Stimulated activated CD4-positive, alpha-beta T cell treated with anti-CD3 and anti-CD28 coated beads, TNF-alpha, amount 100 ng/mL, for 48 hours (primary cell): ENCODE measurements around the gene IPO4.

ENCODE experiments used
- DNase-seq, 3 donors: peaks; one replicate each; pipeline ENCODE4 v3.0.0-alpha.2; 2020; ENCODE audit warnings: low read depth in 3 of 3

Gene IPO4

DNA sequence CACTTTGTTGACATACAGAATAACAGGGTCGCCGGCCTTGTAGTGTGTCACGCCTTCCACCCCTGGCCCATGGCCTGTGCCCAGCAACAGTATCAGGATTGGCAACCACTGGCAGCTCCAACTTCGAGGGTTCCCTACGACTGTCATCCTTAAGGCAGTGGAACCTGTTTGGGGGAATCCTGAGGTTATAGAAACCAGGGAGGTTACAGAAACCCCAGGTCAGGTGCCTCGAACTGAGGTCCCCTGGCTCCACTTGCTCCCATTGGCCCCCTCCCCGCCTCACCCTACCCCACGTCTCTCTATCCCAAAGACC lies 6.2 kb upstream of the IPO4 start:
- DNase-seq: no peak

DNA sequence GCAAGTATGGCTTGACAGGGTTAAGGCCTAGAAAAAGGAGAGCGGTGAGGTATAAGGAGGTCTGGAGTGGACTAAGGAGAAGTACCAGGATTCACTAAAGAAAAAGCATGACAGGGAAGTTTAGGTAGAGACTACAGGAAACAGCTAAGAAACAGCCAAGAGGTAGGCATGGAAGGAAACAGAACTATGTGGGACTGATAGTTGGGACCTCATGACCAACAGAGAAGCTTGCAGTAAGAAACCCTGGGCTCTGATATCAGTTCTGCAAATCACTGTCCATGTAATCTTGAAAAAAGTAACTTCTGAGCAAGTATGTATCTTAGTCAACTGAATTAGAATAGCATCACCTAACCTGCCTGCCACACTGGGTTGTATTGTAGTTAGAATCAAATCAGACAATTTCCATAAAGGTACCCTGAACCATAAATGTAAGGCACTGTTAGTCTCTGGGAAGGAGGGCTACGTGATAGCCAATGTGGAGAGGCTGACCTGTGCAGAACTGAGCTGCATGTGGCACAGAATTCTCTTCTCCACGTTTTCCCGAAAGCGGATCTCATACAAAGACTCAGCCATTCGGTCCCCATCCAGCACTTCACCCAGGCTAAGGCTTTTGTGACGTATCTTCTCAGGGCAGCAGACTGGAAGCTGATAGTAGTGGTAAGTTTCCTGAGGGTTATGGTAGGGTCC lies 5.7 kb upstream of the IPO4 start:
- DNase-seq: no peak

DNA sequence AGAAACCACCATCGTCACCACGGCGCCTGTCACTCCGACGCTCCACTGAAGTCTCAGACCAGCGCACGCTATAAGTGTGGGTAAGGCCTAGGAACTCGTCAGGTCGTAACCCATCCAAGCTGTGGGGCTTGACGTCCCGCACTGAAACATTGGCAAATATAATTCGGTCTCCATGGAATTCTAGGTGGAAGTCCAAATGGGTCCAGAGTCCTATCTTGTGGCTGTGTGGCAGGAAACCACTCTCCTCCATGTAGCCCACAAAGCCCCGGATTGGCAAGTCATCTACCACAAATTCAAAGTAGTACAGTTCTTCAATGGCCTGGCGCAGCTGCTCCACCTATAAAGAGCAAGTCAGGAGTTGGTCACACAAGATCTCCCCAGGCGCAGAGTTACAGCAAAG lies 4.3 kb upstream of the IPO4 start:
- no peak for DNase-seq

DNA sequence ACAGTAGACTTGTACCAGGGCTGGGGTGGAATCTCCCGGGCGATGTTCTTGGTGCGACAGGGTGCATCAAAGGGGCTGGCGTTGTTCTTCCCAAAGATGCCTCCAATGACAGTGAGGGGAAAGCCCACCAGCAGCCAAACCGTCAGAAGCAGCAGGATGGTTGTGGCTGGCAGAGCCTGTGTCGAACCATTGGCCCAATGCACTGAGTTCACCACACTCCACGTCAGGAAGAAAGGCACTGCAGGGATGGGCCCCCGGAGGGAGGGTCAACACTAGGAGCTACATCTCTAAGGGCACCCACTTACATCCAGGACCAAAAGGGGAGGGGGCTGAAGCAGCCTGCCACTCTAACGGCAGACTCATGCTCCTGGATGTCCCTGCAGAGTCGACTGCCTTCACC lies 1.8 kb upstream of the IPO4 start:
- DNase-seq: no peak

DNA sequence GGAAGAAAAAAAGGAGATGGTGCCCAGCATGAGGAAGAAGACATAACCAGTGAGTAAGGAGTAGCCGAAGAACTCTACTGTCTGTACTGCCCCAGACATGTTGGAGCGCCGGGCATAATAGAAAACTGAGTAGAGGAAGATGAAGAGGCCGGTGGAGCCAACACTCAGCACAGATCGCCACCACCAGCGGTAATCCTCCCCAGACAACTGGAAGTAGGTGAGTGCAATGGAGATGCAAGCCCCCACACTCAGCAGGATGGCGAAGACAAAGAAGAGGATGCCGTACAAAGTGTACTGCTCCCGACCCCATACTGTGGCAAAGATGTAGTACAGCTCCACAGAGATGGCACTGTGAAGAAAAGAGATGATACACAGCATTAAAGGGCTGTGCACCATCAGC lies 844 bp upstream of the IPO4 start:
- no peak for DNase-seq

DNA sequence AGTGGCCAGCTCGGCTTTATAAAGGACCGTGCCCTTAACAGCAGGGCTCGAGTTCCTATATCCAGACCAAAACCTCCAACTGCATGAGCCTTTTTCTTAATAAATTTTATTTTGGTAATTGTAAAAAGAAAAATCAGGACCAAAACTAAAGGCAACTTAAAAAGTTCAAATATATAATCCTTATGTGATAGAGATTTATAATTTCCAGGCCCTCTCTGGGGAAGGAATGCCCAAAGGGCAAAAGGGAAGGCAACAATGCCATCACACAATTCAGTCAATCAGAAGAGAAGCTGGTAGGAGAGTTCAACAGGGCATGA lies 401 bp upstream of the IPO4 start:
- DNase-seq: no peak

DNA sequence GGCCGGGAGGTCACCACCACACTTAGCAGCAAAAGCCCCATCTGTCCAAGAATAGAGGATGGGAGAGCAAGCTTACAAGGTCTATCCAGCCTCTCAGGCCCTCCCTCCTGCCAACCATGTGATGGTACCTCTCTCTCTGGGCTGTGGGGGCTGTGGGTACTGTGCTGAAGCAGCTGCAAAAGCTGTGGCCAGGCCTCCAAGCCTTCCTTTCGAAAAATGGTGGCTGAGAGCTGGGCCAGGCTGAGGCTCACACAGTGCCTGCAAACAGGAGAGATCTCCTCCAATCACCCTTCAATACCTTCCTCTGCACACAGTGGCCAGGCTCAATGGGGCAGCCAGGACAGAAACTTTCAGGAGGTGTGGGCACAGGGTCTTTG lies 1.1 kb downstream of the IPO4 start:
- no peak for DNase-seq

DNA sequence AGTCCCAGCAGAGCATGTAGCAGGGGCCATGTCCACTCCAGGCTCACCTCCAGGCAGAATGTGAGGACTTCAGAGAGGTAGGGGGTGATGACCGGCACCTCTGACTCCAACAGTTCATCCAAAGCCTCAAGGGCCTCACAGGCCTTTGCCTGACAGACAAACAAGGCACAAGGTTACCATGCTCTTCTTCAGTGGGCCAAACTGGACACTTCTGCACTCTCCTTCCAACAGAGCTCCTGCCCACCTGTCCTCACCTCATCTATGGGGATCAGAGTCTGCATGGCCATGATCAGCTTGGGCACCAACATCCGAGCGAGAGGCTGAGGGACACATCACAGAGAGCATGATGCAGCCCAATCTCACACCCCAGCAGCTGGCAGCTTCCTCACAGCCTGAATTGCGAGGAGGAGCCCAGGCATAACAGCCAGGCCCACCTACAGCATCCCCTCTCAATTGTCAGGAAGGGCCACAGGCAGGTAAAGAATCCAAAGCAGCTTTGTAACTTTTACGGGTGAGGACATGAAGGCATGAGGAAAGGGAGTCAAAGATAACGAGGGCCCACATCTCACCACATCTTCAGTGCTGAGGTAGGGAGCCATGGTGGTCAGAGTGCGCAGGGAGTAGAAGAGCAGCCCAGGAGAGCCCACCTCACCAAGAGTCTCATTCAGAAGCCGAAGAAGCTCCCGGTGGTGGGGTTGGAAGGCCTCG lies 1.6 kb downstream of the IPO4 start:
- no peak for DNase-seq

DNA sequence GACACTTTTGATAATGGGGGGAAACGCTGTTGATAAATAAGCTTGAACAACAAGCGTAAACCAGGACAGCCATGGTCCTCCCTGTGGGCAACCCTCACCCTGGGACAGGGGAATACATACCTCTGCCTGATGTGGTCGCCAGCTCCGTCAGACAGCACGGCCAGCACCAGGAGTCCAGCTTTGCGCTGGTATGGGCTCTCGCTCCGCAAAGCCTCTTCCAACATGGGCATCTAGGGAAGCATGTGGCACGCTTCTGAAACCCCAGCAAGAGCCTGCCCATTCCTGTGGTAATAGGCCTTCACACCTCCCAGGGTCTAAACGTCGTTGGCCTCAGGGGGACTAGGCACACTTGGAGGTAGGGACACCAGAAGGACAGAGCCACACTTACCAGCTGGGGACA lies 2.9 kb downstream of the IPO4 start:
- DNase-seq: no peak

DNA sequence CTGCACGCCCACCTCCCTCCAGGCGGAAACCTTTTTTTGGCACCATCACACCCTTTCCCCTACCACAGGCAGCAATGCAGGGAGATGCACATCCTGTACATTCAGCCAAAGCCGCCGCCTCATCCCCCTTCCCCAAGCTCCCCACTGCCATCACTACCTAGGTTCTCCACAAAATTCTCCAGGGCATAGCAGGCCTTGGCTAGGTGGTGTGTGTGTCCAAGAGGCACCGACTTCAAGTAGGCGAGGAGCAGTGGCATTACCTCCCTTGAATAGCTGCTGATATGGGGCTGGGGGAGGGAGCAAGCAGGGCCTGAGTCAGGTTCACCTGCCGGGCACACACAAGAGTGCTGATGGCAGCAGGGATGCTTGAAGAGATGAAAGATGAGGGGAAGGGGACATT lies 3.6 kb downstream of the IPO4 start:
- no peak for DNase-seq

DNA sequence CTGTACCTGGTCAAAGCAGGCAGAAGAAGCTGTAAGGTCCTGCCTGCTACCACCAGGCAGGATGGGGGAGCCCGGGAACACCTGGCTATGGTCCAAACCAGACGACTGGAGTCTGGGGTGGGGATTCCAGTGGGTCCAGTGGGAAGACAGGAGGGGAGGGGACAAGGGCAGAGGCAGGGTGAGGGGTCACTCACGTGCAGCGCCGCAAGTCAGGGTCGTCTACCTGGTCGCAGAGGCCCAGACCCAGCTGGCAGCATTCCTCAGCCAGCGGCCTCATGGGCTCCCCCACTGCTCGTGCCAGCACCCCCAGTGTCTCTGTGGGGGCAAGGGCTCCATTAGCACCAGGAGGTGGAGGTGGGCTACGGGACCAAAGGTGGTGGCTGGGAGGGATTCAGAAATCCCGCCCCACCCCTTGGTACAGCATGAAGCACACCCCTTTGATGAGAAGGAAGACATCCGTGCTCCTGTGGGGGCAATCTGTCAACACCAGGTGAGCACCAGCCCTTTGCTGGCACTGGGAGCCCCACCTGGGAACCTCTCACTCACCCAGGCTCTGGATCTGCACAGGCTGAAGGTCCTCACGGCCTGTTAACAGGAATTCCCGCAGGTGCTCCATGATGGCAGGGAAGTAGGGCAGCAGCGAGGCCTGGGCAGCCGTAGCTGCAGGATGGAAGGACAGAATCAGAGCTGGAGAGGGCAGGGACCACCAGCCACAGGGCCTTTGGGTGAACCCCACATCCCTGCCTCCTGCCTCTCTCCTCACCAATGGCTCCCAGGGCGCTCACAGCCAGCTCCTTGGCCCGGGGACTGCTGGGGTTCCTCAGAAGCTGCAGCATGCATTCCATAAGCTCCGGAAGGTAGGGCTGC lies 4.3 kb downstream of the IPO4 start:
- no peak for DNase-seq

DNA sequence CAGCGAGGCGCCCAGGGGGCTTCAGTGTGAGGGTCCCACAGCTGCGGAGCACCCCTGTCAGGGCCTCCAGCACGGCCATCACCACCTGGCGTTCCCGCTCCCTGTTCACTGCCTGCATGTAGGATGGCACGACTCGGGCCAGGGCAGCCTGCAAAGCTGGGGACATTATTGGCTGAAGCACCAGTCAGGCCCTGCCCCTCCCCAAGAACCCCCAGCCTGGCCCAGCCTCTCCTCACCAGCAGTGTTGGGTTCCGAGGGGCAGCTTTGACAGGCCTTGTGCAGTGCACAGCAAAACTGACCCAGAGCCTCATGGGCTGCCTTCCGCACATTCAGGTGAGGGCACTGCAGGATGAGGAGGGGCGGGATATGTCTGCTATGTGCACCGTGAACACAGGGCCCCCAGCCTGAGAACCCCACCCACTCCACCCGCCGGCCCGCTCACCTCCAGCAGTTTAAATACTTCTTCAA lies 5.6 kb downstream of the IPO4 start:
- DNase-seq: no peak

DNA sequence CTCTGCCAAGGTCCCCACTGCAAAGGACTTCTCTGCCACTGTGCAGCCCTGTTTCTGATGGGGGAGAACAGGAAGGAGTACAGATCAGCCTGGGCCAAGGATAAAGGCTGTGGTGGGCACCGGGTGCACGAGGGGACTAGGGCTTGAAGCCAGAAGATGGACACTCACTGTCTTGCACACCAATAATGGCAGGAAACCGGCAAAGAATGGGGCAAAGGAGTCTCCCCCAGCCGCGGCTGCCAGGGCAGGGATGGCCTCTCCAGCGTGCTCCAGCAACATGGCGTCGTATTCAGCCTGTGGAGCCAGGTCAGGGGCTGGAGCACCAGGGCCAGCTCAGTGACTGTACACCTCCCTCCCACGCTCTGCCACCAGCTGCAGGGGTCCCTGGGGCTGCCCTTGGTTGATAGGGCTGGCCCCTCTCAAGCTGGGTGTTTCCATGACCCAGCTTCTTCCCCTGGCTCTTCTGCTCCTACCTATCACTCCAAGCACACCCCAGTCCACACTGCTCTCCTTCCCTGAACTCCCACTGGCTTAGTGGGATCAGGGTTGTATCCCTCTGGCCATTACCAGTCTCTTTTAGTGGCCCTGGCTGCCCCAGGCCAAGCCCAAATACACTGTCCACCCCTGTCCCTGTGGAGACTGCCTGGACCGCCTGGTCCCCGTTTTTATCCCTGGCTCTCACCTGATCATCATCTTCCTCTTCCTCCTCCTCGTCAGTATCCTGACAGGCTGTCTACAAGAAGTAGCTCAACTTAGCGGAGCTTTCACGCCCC lies 6.3 kb downstream of the IPO4 start:
- no peak for DNase-seq

DNA sequence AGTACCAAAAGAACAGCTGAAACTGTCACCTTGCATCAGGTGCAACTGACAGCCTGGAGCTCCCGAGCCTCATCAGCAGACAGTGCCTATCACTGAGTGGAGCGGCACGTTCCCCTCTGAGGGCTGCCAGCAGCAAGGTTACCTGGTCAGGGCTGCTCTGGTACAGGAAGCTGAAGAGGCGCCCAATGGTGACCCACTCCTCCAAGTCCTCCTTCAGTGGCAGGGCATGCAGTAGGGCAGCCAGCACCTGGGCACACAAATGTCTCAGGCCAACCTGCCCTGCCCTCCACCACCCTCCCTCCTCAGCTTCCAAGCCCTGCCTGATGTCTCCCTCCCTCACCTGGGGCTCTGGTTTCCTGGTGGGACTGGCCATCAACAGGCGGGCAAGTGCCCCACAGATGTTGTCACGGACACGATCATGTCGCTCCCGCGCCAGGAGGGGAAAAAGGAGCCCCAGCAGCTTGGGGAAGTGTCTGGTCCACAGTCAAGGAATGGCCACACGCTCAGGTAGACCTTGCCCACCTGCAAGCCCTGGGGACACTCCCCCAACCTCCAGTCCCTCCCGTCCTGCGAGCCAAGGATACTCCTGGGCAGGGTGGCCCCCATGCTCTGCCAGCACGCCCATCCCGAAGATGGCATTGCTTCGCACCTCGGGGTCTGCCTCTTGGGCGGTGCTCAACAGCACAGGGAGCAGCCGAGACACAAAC lies 7.1 kb downstream of the IPO4 start:
- no peak for DNase-seq

DNA sequence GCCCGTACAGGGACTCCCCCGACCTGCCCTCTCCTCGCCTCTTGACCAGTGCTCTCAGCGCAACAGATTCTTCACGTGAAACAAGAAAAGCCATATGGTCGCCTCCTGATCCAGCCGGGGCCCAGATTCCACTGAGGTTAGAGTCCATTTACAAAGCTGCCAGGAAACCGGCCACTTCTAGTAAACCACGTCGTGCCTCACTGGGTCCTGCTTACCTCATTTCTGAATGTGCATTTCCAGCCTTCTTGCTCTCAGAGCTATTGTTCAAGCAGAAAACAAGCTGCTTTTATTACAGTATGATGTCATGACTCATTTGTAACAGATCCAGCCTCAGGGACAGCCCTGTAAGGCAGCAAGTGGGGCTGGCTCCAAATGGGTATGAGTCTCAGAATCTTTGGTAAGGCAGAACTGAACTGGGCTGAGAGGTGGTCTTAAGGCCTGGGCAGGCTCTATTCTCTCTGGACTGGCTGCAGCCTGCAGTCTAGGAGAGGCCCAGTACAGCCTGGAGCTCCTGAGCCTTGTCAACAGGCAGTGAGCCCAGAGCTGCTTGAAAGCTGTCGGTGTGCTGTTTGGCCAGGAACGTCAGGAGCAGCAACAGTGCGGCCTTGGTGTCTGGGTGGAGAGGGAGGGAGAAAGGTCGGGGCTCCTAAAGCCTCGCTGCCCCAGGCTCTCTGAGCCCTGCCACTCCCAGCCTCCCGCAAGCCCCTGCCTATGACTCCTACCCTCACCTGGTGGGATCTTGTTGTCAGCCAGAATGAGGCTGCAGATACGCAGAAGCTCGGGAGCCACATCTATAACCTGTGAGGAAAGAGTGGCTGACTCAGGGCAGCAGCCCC lies 8.4 kb downstream of the IPO4 start:
- DNase-seq: no peak

DNA sequence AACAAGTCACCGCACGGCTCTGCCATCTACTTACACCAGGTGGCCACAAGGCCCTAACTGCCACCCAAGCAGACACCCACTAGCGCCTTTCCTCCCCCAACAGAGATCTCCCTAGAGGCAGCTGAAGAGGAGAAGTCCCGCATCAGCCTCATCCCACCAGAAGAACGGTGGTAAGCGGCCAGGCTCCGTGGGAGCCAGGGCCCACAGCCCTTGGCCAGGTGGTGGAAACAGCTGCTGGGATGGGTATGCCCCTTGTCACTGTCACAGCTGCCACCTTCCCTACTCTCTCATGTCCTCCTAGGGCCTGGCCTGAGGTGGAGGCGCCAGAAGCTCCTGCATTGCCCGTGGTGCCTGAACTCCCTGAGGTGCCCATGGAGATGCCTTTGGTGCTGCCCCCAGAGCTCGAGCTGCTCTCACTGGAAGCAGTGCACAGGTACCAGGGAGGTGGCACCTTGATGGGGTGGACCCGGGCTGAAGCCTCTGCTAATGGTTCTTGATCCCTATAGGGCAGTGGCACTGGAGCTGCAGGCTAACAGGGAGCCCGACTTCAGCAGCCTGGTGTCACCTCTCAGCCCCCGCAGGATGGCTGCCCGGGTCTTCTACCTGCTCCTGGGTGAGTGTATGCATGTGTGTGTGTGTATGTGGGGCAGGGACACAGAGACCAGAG lies 9.2 kb downstream of the IPO4 start:
- DNase-seq: no peak

DNA sequence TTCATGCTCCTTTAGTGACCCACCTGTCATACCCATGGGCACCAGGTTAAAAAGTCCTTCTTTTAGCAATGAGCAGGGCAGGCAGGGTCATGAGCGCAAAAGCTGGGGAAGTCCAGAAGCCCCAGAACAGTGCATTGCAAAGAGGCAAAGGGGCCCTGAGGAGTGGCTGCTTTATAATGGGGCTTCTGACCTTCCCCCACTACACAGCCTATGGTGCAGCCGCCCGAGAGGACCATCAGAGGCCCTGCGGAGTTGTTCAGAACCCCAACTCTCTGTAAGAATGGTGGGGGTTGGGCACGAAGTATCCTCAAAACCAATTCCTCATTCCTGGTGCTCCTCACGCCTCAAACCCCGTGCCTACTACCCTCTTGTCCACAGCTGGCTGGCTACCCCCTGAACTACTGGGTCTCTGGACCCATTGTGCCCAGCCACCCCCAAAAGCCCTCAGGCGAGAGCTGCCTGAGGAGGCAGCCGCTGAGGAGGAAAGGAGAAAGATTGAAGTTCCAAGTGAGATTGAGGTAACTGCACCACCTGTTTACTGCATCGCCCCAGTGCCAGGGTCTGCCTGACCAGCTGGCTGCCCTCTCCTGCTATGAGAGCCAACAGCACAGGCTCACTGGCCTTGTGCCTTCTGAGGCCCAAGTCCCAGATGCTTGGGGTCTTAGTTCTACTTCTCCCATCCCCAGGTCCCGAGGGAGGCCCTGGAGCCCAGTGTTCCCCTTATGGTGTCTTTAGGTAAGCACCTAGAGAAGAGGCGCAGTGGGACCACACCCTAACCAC lies 10.0 kb downstream of the IPO4 start:
- DNase-seq: no peak

DNA sequence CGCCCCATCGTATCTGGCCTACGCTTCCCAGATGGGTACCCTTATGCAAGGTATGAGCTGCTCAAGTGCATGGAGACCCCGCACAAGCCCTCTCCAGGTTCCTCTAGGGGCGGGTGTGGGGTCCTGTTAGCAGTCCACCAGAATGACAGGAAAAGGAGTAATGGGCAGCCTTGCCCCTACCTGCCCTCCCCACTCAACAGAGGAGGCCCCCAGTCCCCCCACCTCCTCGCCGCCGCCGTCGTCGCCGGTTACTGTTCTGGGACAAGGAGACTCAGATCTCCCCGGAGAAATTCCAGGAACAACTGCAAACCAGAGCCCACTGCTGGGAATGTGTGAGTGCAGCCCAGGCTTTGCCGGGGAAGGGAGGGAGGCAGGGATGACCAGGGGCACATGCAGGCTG lies 10.7 kb downstream of the IPO4 start:
- DNase-seq: no peak

DNA sequence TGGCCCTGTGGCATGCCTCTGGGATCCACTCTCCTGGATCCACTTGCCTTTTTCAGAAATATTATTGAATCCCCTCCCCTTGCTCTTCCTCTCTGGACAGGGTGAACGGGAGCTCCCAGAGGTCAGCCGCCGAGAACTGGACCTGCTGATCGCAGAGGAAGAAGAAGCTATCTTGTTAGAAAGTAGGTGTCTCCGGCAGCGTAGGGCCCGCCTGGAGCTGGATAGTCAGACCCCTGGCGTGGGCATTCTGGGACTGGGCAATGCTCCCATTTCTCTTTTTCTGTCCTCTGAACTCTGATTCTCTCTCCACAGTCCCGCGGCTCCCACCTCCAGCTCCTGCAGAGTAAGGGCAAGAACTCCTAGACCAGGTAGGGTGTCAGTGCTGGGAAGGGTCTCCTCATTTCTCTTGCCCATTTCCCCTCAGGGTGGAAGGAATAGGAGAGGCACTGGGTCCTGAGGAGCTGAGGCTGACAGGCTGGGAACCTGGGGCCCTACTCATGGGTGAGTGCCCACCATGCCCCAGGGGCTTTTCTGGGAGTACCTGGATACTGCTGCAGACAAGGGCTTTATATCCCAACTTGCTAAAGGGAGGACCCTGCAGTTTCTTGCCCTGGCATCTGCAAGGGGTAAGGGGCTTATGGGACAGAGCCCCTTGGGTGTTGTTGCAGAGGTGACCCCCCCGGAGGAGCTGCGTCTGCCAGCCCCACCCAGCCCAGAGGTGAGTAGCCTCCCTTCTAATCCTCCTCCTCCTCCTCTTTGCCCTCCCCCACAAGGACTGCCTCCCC lies 11.4 kb downstream of the IPO4 start:
- DNase-seq: no peak
